Gastroesophageal sphincter (tissue), 4 donors: ENCODE data around the gene OR51B2. TPM values are rescaled to one million over a fixed set of nuclear protein-coding genes. Genes with fewer than 3 reads are reported as not detected.

ENCODE experiments used
- ATAC-seq: fragments of 150-250 bp; one replicate; pipeline ENCODE4 v1.9.1; 2016; ENCODE audit warnings: mild to moderate bottlenecking, moderate library complexity
- H3K27ac ChIP-seq, 4 donors: fragments of 200-600 bp; sonication (generic) in 3 of 4; 1 replicate in 3 of 4; 2 replicates in 1 of 4; pipeline ENCODE4 v1.5.1; 2016 to 2019
- H3K27me3 ChIP-seq: fragments of 200-600 bp; sonication (generic); one replicate; pipeline ENCODE4 v1.5.1; 2019
- H3K36me3 ChIP-seq, 2 donors: fragments of 200-600 bp; sonication (generic); one replicate each; pipeline ENCODE4 v1.5.1; 2019; ENCODE audit warnings: control low read depth in 1 of 2
- H3K4me1 ChIP-seq, 3 donors: fragments of 200-600 bp; sonication (generic); 1 replicate in 2 of 3; 2 replicates in 1 of 3; pipeline ENCODE4 v1.5.1; 2016 to 2019; ENCODE audit warnings: control low read depth in 2 of 3
- H3K4me3 ChIP-seq, 2 donors: fragments of 200-600 bp; sonication (generic); one replicate each; pipeline ENCODE4 v1.5.1; 2019; ENCODE audit warnings: mild to moderate bottlenecking in 1 of 2, moderate library complexity in 1 of 2
- H3K9me3 ChIP-seq, 3 donors: fragments of 200-600 bp; sonication (generic); one replicate each; pipeline ENCODE4 v1.5.1; 2017 to 2019; ENCODE audit warnings: control low read depth in 2 of 3
- CTCF ChIP-seq, 4 experiments: fragments of 200-600 bp in 2 of 4; fragments of 450-650 bp in 2 of 4; sonication (generic) in 1 of 4; IDR thresholded peaks; one replicate each; pipeline ENCODE4 v1.5.1; 2017 to 2019; ENCODE audit warnings: antibody characterized with exemption in 4 of 4, mild to moderate bottlenecking in 2 of 4, moderate library complexity in 2 of 4
- EP300 ChIP-seq: sonication (generic); formaldehyde crosslinking; IDR thresholded peaks from one replicate; pipeline ENCODE4 v1.6.1; 2017; ENCODE audit warnings: antibody characterized with exemption, mild to moderate bottlenecking
- POLR2A ChIP-seq, 2 donors: fragments of 450-650 bp; IDR thresholded peaks; one replicate each; pipeline ENCODE4 v1.6.1; 2017; ENCODE audit warnings: antibody characterized with exemption in 2 of 2, mild to moderate bottlenecking in 2 of 2, moderate library complexity in 1 of 2
- POLR2AphosphoS5 ChIP-seq: sonication (generic); formaldehyde crosslinking; IDR thresholded peaks from one replicate; pipeline ENCODE4 v1.6.1; 2017; ENCODE audit warnings: antibody characterized with exemption
- WGBS, 2 donors: methylation state at CpG; one replicate each; pipeline ENCODE4 v1.1.5; 2018; ENCODE audit warnings: low coverage in 1 of 2; 5-methylcytosine and 5-hydroxymethylcytosine counted together
- total RNA-seq, 4 donors: library from RNA; depleted of rRNA; stranded (reverse); fragments of >200 nt; gene quantifications; one replicate each; pipeline ENCODE4 v1.1.0, GENCODE V29; 2016

Gene OR51B2
- total RNA-seq, 4 donors from 2014 or later = 0.67 TPM; not detected in 3

DNA sequence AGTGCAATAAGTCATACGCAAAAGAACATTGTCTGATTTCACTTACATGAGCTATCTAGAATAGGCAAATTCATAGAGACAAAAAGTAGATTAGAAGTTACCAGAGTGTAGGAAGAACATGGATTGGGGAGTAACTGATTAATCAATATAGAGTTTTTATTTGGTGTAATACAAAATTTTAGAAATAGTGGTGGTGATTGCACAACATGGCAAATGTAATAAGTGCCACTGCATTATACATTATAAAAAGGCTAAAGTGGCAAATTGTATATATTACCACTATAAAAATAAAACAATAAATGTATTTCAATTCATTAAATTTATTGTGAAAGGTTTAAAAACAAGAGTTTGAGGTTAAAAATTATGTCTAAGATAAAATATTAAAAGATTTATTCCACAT, 13.7 kb downstream of the OR51B2 start:
- H3K27ac ChIP-seq = no peak overlapping the region
- no peaks in the 10 kb centered on the region for H3K27me3 ChIP-seq
- 91 to 95% methylated on average over 1 of the region's 1 CpG for WGBS, 2 donors
- H3K4me3 ChIP-seq = no peak overlapping the region
- TF ChIP-seq EP300 (no peak), POLR2AphosphoS5 (no peak), CTCF (IDR thresholded peaks at IDR 0.05) (no peak), POLR2A (IDR thresholded peaks at IDR 0.05) (no peak)
- H3K9me3 ChIP-seq = no peaks in the 10 kb centered on the region
- no peak for ATAC-seq
- H3K4me1 ChIP-seq = no peaks in the 10 kb centered on the region
- H3K36me3 ChIP-seq = no peaks in the 10 kb centered on the region

DNA sequence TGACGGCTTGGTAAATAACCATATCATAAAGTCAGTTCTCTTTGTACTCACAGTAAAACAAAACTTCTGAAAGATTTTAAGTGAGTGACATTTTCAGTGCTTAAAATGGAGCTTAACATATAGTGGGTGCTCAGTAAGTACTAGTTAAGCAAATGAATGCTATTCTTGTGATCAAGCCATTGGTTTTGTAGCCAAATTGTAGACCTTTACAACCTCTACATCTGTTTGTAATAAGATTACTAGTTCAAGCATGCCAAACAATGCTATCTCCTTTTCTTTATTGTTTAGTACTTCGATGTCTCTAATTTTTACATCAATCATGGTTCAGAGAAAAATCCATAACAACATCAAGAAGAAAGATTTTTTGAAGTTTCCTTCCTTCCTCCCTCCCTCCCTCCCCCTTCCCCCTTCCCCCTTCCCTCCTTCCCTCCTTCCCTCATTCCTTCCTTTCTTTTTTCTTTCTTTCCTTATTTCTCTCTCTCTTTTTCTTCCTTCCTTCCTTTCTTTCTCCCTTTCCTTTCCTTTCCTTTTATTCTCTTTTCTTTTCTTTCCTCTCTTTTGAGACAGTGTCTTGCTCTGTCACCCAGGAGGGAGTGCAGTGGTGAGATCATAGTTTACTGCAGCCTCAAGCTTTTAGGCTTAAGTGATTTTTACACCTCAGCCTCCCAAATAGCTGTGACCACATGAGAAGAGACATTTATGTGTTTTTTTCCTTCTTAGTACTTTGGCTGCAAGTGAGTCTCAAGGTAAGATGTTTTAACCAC, 16.7 kb downstream of the OR51B2 start:
- no peak for ATAC-seq
- Histone ChIP-seq H3K27ac (no peak overlapping the region), H3K9me3 (no peaks in the 10 kb centered on the region), H3K4me3 (no peak overlapping the region), H3K36me3 (no peaks in the 10 kb centered on the region), H3K27me3 (no peaks in the 10 kb centered on the region), H3K4me1 (no peaks in the 10 kb centered on the region)
- no peak for TF ChIP-seq POLR2A (IDR thresholded peaks at IDR 0.05)
- no peak for TF ChIP-seq EP300
- no peak for TF ChIP-seq CTCF (IDR thresholded peaks at IDR 0.05)
- no peak for TF ChIP-seq POLR2AphosphoS5
- WGBS, 2 donors = 84 to 86% methylated on average over 2 of the region's 2 CpGs

- H3K27me3 ChIP-seq = no peaks in the 10 kb centered on the region
- ATAC-seq = no peak
- no peak for TF ChIP-seq EP300
- no peak for TF ChIP-seq POLR2AphosphoS5
- TF ChIP-seq CTCF (IDR thresholded peaks at IDR 0.05) = no peak
- TF ChIP-seq POLR2A (IDR thresholded peaks at IDR 0.05) = no peak
- H3K36me3 ChIP-seq = no peaks in the 10 kb centered on the region
- 67 to 100% methylated on average over 1 of the region's 1 CpG for WGBS, 2 donors
- no peaks in the 10 kb centered on the region for H3K9me3 ChIP-seq
- H3K4me3 ChIP-seq = no peak overlapping the region
- no peak overlapping the region for H3K27ac ChIP-seq
- H3K4me1 ChIP-seq = no peaks in the 10 kb centered on the region
Measured at GRCh38 chr11:5304046-5304445, 20.1 kb downstream of the OR51B2 start.

DNA sequence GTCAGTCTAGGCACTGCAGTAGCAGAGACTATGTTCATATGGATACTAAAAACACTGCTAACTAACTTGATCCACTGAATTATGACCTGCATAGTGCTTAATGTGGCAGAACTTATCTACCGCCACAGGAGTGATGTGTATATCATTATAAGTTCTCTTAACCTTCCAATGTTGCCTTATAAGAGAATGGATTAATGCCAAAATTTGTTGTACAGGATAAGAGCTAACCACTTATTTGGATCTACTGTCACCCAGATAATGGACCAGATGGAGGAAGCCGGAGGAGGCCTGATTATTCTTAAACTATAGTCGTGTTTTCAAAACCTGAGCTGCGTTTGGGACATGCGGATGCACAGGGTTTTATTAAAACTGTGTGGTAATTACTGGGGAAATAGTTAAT, 20.5 kb downstream of the OR51B2 start:
- TF ChIP-seq POLR2A (IDR thresholded peaks at IDR 0.05) (no peak), CTCF (IDR thresholded peaks at IDR 0.05) (no peak), EP300 (no peak), POLR2AphosphoS5 (no peak)
- no peak for ATAC-seq
- WGBS, 2 donors = 71 to 75% methylated on average over 5 of the region's 5 CpGs
- no peaks in the 10 kb centered on the region for H3K4me1 ChIP-seq
- H3K4me3 ChIP-seq = no peak overlapping the region
- H3K27ac ChIP-seq = no peak overlapping the region
- H3K9me3 ChIP-seq = no peaks in the 10 kb centered on the region
- no peaks in the 10 kb centered on the region for H3K27me3 ChIP-seq
- H3K36me3 ChIP-seq = no peaks in the 10 kb centered on the region

GRCh38 chr11:5301846-5302245, 22.3 kb downstream of the OR51B2 start, which contains the start of gene OR51B4:
TSS of gene OR51B4 (minus strand) at chr11:5301946. CDS start at chr11:5301946, 0 bp downstream.
- Histone ChIP-seq H3K27me3 (no peaks in the 10 kb centered on the region), H3K9me3 (no peaks in the 10 kb centered on the region), H3K27ac (no peak within 1 kb of the TSS), H3K4me3 (no peak within 1 kb of the TSS), H3K4me1 (no peaks in the 10 kb centered on the region), H3K36me3 (no peaks in the 10 kb centered on the region)
- ATAC-seq = no peak
- no peak for TF ChIP-seq CTCF (IDR thresholded peaks at IDR 0.05)
- 61 to 71% methylated on average over 2 of the region's 2 CpGs for WGBS, 2 donors
